HCT116 (cell line): ENCODE measurements around the gene PRKD2. TPM values are rescaled to one million over a fixed set of nuclear protein-coding genes. Genes with fewer than 3 reads are reported as not detected.

Experiments
- ATAC-seq: fragments of 200-7000 bp; cut with Tn5 transposase; 2 replicates; pipeline ENCODE4 v1.9.1; 2020; ENCODE audit warnings: mild to moderate bottlenecking, moderate library complexity
- BruUV-seq: library from RNA; stranded (reverse); fragments of 400-500 nt; replicated peaks from 2 replicates; lab custom pipeline; 2021; lab: Mats Ljungman, UMichigan
- CTCF ChIA-PET: fragments of 300-600 bp; sonication (Branson Sonifier 250); formaldehyde crosslinking; loops from one replicate; lab custom pipeline; 2021; ENCODE audit warnings: antibody characterized with exemption; lab: Charles Lee
- POLR2A ChIA-PET: fragments of 300-600, 350-600 bp; sonication (Branson Sonifier 250); formaldehyde crosslinking; loops from one replicate; lab custom pipeline; 2021; ENCODE audit warnings: antibody characterized with exemption; lab: Charles Lee
- RAD21 ChIA-PET, 2 experiments: fragments of 300-600 bp; sonication (Branson Sonifier 250); formaldehyde crosslinking; loops; one replicate each; lab custom pipeline; 2023; ENCODE audit warnings: low total read pairs in 2 of 2; ENCODE audit not compliant: uncharacterized antibody in 2 of 2, unreplicated experiment in 2 of 2, low non-redundant PET in 1 of 2; lab: Charles Lee
- DNase-seq: peaks from one replicate; pipeline ENCODE4 v3.0.0-alpha.2; 2010; ENCODE audit warnings: low read depth, low spot score
- H2AFZ ChIP-seq: fragments of 200-600 bp; shearing (Covaris generic), sonication (generic); 2 replicates; pipeline ENCODE4 v1.6.1; 2017; ENCODE audit warnings: low read depth, mixed run types, mixed read lengths, antibody characterized with exemption, low read length; ENCODE audit not compliant: poor library complexity, severe bottlenecking
- H3K27ac ChIP-seq: 2 replicates; pipeline ENCODE4 v1.5.1; 2012; ENCODE audit warnings: low read depth, low read length
- H3K27me3 ChIP-seq: fragments of 200-600 bp; sonication (generic); 2 replicates; pipeline ENCODE4 v1.6.1; 2016; ENCODE audit warnings: mixed run types, low read length, mixed read lengths; ENCODE audit not compliant: insufficient read depth
- H3K36me3 ChIP-seq, 2 experiments: fragments of 200-500 bp in 1 of 2; fragments of 200-600 bp in 1 of 2; sonication (Bioruptor generic) in 1 of 2; sonication (generic) in 1 of 2; 2 replicates each; pipeline versions ENCODE4 v1.5.1 to v1.6.1; 2014 to 2016; ENCODE audit warnings: low read length in 2 of 2, inconsistent platforms in 1 of 2, mixed read lengths in 1 of 2, mixed run types in 1 of 2; ENCODE audit not compliant: insufficient read depth in 2 of 2, control insufficient read depth in 1 of 2
- H3K4me1 ChIP-seq, 2 experiments: fragments of 200-600 bp in 1 of 2; sonication (generic) in 1 of 2; 2 replicates each; pipeline versions ENCODE4 v1.5.1 to v1.6.1; 2012 to 2017; ENCODE audit warnings: low read length in 2 of 2, inconsistent platforms in 1 of 2, mild to moderate bottlenecking in 1 of 2, mixed read lengths in 1 of 2, mixed run types in 1 of 2, moderate library complexity in 1 of 2; ENCODE audit not compliant: insufficient read depth in 2 of 2, control insufficient read depth in 1 of 2
- H3K4me2 ChIP-seq: fragments of 200-600 bp; sonication (generic); 2 replicates; pipeline ENCODE4 v1.6.1; 2017; ENCODE audit warnings: mixed run types, low read length, mixed read lengths
- H3K4me3 ChIP-seq, 2 experiments: fragments of 200-600 bp in 1 of 2; sonication (generic) in 1 of 2; replicated peaks in 1 of 2; 2 replicates each; pipeline ENCODE4 v1.5.1; 2011 to 2016; ENCODE audit warnings: low read length in 2 of 2, control low read depth in 1 of 2, low read depth in 1 of 2, mild to moderate bottlenecking in 1 of 2, mixed read lengths in 1 of 2, mixed run types in 1 of 2
- H3K79me2 ChIP-seq: fragments of 200-600 bp; sonication (generic); 2 replicates; pipeline ENCODE4 v1.6.1; 2017; ENCODE audit warnings: mild to moderate bottlenecking, mixed run types, low read length, moderate library complexity, mixed read lengths; ENCODE audit not compliant: insufficient read depth
- H3K9ac ChIP-seq: fragments of 200-600 bp; sonication (generic); 2 replicates; pipeline ENCODE4 v1.6.1; 2016; ENCODE audit warnings: low read length, mixed read lengths
- H3K9me2 ChIP-seq: fragments of 200-600 bp; sonication (generic), shearing (Covaris generic); 2 replicates; pipeline ENCODE4 v1.6.1; 2017; ENCODE audit warnings: mixed run types, mild to moderate bottlenecking, moderate library complexity; ENCODE audit not compliant: insufficient read depth
- H3K9me3 ChIP-seq, 2 experiments: fragments of 200-500 bp in 1 of 2; fragments of 200-600 bp in 1 of 2; sonication (Bioruptor generic) in 1 of 2; sonication (generic) in 1 of 2; 2 replicates each; pipeline ENCODE4 v1.6.1; 2014 to 2017; ENCODE audit warnings: low read length in 2 of 2, mixed read lengths in 2 of 2, inconsistent platforms in 1 of 2, low read depth in 1 of 2, mild to moderate bottlenecking in 1 of 2, mixed run types in 1 of 2, moderate library complexity in 1 of 2; ENCODE audit not compliant: control insufficient read depth in 1 of 2, insufficient read depth in 1 of 2
- H4K20me1 ChIP-seq: fragments of 200-600 bp; sonication (generic), shearing (Covaris generic); 2 replicates; pipeline ENCODE4 v1.6.1; 2017; ENCODE audit warnings: mixed run types, mild to moderate bottlenecking, moderate library complexity; ENCODE audit not compliant: insufficient read depth
- EGR1 ChIP-seq: IDR thresholded peaks from 2 replicates; pipeline ENCODE4 v1.6.1; 2012; ENCODE audit warnings: low read depth
- ELF1 ChIP-seq: IDR thresholded peaks from 2 replicates; pipeline ENCODE4 v1.6.1; 2012; ENCODE audit warnings: low read depth, borderline replicate concordance
- EZH2 ChIP-seq: fragments of 200-600 bp; sonication (generic); IDR thresholded peaks from 2 replicates; pipeline ENCODE4 v1.6.1; 2017; ENCODE audit warnings: antibody characterized with exemption, mixed run types
- JUND ChIP-seq: IDR thresholded peaks from 2 replicates; pipeline ENCODE4 v1.6.1; 2012
- POLR2AphosphoS5 ChIP-seq: IDR thresholded peaks from 2 replicates; pipeline ENCODE4 v1.6.1; 2011; ENCODE audit warnings: mild to moderate bottlenecking, low read depth, low read length, moderate library complexity
- RAD21 ChIP-seq: IDR thresholded peaks from 2 replicates; pipeline ENCODE4 v1.6.1; 2012; ENCODE audit warnings: low read depth, mild to moderate bottlenecking
- SIN3A ChIP-seq: IDR thresholded peaks from 2 replicates; pipeline ENCODE4 v1.6.1; 2012; ENCODE audit warnings: low read depth
- SP1 ChIP-seq: IDR thresholded peaks from 2 replicates; pipeline ENCODE4 v1.6.1; 2012; ENCODE audit warnings: low read depth
- TCF7L2 ChIP-seq: IDR thresholded peaks from 2 replicates; pipeline ENCODE4 v1.7.0; 2011; ENCODE audit warnings: borderline replicate concordance, inconsistent platforms; ENCODE audit not compliant: insufficient read depth, insufficient read length; ENCODE audit errors: extremely low read depth
- YY1 ChIP-seq: IDR thresholded peaks from 2 replicates; pipeline ENCODE4 v1.6.1; 2011; ENCODE audit warnings: low read length, low read depth, moderate library complexity, mild to moderate bottlenecking; ENCODE audit not compliant: insufficient replicate concordance; ENCODE audit errors: extremely low read depth
- ZFX ChIP-seq: fragments of 450-650 bp; IDR thresholded peaks from 2 replicates; pipeline ENCODE4 v1.6.1; 2017
- intact Hi-C: fragments of 100-400 bp; cut with micrococcal nuclease; formaldehyde crosslinking; loops from 2 replicates; pipeline ENCODE4 v1.10.0; 2022
- total RNA-seq: library from RNA; stranded (reverse); gene quantifications from one replicate; pipeline ENCODE4 v1.2.1, GENCODE V29; 2021; ENCODE audit not compliant: unreplicated experiment
- TF ChIP-seq, protein P1 (sequence below): IDR thresholded peaks from 2 replicates; pipeline ENCODE4 v1.6.1; 2012; ENCODE audit warnings: low read depth
- TF ChIP-seq, protein P2 (sequence below): IDR thresholded peaks from 2 replicates; pipeline ENCODE4 v1.6.1; 2012

Gene PRKD2
- total RNA-seq, 1 experiment from 2014 or later: 73.5 TPM

DNA sequence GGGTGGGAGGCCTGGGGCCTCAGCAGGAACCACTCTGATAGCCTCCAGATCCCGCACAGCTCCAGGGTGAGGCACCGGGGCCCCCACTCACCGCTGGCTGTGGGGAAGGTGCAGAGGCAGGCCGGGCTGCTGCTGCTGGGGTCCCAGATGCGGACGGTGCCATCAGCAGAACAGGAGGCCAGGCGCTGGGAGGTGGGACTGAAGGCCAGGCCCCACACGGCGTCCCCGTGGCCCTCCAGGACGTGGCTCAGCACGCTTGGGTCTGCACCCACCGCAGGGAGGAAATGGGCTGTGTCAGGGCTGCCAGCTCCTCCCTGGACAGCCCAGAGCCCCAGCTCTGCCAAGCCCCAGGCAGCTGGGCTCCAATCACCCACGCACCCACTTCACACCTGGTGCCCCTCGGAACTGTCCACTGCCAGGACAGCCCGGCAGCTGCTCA is 6.1 kb upstream of the PRKD2 start:
- H4K20me1 ChIP-seq: no peaks in the 10 kb centered on the region
- no peak for TF ChIP-seq TCF7L2
- TF ChIP-seq SIN3A: no peak
- no peak for TF ChIP-seq EGR1
- TF ChIP-seq JUND: no peak
- TF ChIP-seq, protein P1, sequence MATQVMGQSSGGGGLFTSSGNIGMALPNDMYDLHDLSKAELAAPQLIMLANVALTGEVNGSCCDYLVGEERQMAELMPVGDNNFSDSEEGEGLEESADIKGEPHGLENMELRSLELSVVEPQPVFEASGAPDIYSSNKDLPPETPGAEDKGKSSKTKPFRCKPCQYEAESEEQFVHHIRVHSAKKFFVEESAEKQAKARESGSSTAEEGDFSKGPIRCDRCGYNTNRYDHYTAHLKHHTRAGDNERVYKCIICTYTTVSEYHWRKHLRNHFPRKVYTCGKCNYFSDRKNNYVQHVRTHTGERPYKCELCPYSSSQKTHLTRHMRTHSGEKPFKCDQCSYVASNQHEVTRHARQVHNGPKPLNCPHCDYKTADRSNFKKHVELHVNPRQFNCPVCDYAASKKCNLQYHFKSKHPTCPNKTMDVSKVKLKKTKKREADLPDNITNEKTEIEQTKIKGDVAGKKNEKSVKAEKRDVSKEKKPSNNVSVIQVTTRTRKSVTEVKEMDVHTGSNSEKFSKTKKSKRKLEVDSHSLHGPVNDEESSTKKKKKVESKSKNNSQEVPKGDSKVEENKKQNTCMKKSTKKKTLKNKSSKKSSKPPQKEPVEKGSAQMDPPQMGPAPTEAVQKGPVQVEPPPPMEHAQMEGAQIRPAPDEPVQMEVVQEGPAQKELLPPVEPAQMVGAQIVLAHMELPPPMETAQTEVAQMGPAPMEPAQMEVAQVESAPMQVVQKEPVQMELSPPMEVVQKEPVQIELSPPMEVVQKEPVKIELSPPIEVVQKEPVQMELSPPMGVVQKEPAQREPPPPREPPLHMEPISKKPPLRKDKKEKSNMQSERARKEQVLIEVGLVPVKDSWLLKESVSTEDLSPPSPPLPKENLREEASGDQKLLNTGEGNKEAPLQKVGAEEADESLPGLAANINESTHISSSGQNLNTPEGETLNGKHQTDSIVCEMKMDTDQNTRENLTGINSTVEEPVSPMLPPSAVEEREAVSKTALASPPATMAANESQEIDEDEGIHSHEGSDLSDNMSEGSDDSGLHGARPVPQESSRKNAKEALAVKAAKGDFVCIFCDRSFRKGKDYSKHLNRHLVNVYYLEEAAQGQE: no peak
- TF ChIP-seq ELF1: no peak
- TF ChIP-seq SP1: no peak
- TF ChIP-seq ZFX: no peak
- no peak for TF ChIP-seq POLR2AphosphoS5
- no peak for TF ChIP-seq YY1
- no peak for TF ChIP-seq RAD21
- TF ChIP-seq EZH2: no peak
- TF ChIP-seq, protein P2, sequence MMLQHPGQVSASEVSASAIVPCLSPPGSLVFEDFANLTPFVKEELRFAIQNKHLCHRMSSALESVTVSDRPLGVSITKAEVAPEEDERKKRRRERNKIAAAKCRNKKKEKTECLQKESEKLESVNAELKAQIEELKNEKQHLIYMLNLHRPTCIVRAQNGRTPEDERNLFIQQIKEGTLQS: no peak
- TF ChIP-seq, all 23 proteins: peak for 0
- Histone ChIP-seq H3K9ac (no peak overlapping the region), H3K9me3 (no peaks in the 10 kb centered on the region), H3K9me2 (no peaks in the 10 kb centered on the region), H3K27me3 (no peaks in the 10 kb centered on the region), H3K36me3 (peaks cover 42 to 71% of the 10 kb centered on the region in 2 experiments; a peak in 3 of 4 replicates), H3K4me2 (no peak overlapping the region), H3K4me1 (peaks cover 0 to 4% of the 10 kb centered on the region in 2 experiments; a peak in 2 of 4 replicates), H3K79me2 (peaks cover 16% of the 10 kb centered on the region; the same call in 1 of the 2 replicates), H2AFZ (no peak overlapping the region), H3K4me3 (no peak overlapping the region), H3K27ac (no peak overlapping the region; the same call in 1 of the 2 replicates)
- BruUV-seq: no TSS peak
- DNase-seq: no peak
- ChIA-PET CTCF (no interaction called here), RAD21 (no interaction called here), POLR2A (no interaction called here)
- intact Hi-C loops: loop anchor here (10.0 kb wide), 1 partner anchor 108 kb away; no protein-coding TSS in a partner anchor
- ATAC-seq: no peak
